ENCODE measurements around the gene ARMC7.

- TF ChIP-seq, protein P1, sequence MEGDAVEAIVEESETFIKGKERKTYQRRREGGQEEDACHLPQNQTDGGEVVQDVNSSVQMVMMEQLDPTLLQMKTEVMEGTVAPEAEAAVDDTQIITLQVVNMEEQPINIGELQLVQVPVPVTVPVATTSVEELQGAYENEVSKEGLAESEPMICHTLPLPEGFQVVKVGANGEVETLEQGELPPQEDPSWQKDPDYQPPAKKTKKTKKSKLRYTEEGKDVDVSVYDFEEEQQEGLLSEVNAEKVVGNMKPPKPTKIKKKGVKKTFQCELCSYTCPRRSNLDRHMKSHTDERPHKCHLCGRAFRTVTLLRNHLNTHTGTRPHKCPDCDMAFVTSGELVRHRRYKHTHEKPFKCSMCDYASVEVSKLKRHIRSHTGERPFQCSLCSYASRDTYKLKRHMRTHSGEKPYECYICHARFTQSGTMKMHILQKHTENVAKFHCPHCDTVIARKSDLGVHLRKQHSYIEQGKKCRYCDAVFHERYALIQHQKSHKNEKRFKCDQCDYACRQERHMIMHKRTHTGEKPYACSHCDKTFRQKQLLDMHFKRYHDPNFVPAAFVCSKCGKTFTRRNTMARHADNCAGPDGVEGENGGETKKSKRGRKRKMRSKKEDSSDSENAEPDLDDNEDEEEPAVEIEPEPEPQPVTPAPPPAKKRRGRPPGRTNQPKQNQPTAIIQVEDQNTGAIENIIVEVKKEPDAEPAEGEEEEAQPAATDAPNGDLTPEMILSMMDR (IDR thresholded peaks at IDR 0.05), result no peak
- TF ChIP-seq POLR2AphosphoS5 (IDR thresholded peaks at IDR 0.05), result no peak
- no peak for TF ChIP-seq POLR2A (IDR thresholded peaks at IDR 0.05; ENCODE audit: low read depth)
These were observed 31.3 kb upstream of the ARMC7 start for GRCh38 chr17:75078284-75079022.

Data from esophagus muscularis mucosa (tissue), 3 donors.